ENCODE measurements around the gene AMZ2. TPM values are rescaled to one million over a fixed set of nuclear protein-coding genes. Genes with fewer than 3 reads are reported as not detected.
"Not testable (repeated sequence)": the region's sequence is repeated elsewhere in the genome, so short reads cannot be mapped to it uniquely, and the experiment has no call there.

The AMZ2 gene
- total and polyA plus RNA-seq, 2 of the 8 experiments (the other 6 are each of a cell fraction or from before 2014, with no cell fraction given), result 49.5 to 71.0 TPM

DNA sequence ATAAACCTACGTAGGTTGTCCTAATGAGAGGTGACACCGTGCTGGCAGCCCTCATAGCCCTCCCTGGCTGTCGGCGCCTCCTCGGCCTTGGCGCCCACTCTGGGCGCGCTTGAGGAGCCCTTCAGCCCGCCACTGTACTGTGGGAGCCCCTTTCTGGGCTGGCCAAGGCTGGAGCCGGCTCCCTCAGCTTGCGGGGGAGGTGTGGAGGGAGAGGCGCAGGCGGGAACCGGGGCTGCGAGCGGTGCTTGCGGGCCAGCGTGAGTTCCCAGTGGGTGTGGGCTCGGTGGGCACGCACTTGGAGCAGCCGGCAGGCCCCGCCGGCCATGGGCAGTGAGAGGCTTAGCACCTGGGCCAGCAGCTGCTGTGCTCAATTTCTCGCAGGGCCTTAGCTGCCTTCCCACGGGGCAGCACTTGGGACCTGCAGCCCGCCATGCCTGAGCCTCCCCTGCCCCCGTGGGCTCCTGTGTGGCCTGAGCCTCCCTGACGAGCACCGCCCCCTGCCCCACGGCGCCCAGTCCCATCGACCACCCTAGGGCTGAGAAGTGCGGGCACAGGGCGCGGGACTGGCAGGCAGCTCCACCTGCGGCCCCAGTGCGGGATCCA, 40.1 kb upstream of the AMZ2 start (continued):
- TF ChIP-seq, protein P1, sequence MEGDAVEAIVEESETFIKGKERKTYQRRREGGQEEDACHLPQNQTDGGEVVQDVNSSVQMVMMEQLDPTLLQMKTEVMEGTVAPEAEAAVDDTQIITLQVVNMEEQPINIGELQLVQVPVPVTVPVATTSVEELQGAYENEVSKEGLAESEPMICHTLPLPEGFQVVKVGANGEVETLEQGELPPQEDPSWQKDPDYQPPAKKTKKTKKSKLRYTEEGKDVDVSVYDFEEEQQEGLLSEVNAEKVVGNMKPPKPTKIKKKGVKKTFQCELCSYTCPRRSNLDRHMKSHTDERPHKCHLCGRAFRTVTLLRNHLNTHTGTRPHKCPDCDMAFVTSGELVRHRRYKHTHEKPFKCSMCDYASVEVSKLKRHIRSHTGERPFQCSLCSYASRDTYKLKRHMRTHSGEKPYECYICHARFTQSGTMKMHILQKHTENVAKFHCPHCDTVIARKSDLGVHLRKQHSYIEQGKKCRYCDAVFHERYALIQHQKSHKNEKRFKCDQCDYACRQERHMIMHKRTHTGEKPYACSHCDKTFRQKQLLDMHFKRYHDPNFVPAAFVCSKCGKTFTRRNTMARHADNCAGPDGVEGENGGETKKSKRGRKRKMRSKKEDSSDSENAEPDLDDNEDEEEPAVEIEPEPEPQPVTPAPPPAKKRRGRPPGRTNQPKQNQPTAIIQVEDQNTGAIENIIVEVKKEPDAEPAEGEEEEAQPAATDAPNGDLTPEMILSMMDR (IDR thresholded peaks at IDR 0.05; ENCODE audit: control extremely low read depth in 1 of 3, insufficient read depth in 1 of 3, low read depth in 1 of 3, low read length in 3 of 3), result no peak
- TF ChIP-seq HDAC6 (IDR thresholded peaks at IDR 0.05; ENCODE audit: low read depth, low read length) (no peak), BACH1 (IDR thresholded peaks at IDR 0.05; ENCODE audit: low read length) (no peak), SIRT6 (IDR thresholded peaks at IDR 0.05; ENCODE audit: low read length) (no peak), SP4 (IDR thresholded peaks at IDR 0.05; ENCODE audit: low read length) (no peak), EGR1 (IDR thresholded peaks at IDR 0.05; ENCODE audit: borderline replicate concordance, low read depth, low read length) (no peak), ZNF274 (IDR thresholded peaks at IDR 0.05; ENCODE audit: borderline replicate concordance, extremely low read depth, low read length) (no peak)
- TF ChIP-seq, protein P2, sequence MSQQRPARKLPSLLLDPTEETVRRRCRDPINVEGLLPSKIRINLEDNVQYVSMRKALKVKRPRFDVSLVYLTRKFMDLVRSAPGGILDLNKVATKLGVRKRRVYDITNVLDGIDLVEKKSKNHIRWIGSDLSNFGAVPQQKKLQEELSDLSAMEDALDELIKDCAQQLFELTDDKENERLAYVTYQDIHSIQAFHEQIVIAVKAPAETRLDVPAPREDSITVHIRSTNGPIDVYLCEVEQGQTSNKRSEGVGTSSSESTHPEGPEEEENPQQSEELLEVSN (IDR thresholded peaks at IDR 0.05), result no peak

DNA sequence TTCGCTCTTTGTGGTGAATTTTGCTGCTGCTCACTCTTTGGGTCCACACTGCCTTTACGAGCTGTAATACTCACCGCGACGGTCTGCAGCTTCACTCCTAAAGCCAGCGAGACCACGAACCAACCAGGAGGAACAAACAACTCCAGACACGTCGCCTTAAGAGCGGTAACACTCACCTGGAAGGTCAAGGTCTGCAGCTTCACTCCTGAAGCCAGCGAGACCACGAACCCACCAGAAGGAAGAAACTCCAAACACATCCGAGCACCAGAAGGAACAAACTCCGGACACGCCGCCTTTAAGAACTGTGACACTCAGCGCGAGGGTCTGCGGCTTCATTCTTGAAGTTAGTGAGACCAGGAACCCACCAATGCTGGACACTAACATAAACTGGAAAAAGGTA, 39.2 kb upstream of the AMZ2 start:
- FAIRE-seq; H3K4me1 ChIP-seq (replicated peaks in 1 of 4; ENCODE audit: control insufficient read depth in 3 of 4, insufficient read depth in 4 of 4, low read length in 3 of 4); H2AFZ ChIP-seq (ENCODE audit: low read length); H4K5ac ChIP-seq (ENCODE audit: insufficient read length, low read depth, low read length); H2BK15ac ChIP-seq (ENCODE audit: low read length); H3K9ac ChIP-seq (replicated peaks in 1 of 4; ENCODE audit: extremely low read depth in 1 of 4, low read depth in 3 of 4, low read length in 3 of 4); H2BK20ac ChIP-seq (ENCODE audit: low read length); H3K79me1 ChIP-seq (ENCODE audit: low read depth, low read length); H4K91ac ChIP-seq (replicated peaks; ENCODE audit: insufficient read length, low read length); POLR2A ChIA-PET (ENCODE audit: partially characterized antibody); H3K36me3 ChIP-seq (ENCODE audit: control insufficient read depth in 2 of 4, insufficient read depth in 4 of 4, low read length in 3 of 4); H3K27ac ChIP-seq (ENCODE audit: low read depth, low read length); H4K20me1 ChIP-seq (replicated peaks in 1 of 2; ENCODE audit: control insufficient read depth in 1 of 2, insufficient read depth in 2 of 2, low read length in 2 of 2); H3K4me3 ChIP-seq (ENCODE audit: extremely low read depth in 1 of 4, insufficient read depth in 2 of 4, low read depth in 3 of 4, low read length in 4 of 4); H3K9me3 ChIP-seq (ENCODE audit: insufficient read depth in 2 of 2, low read depth in 1 of 2, low read length in 1 of 2); H3K4ac ChIP-seq (replicated peaks; ENCODE audit: insufficient read length, low read depth, low read length); H3K56ac ChIP-seq (replicated peaks; ENCODE audit: insufficient read length, low read depth, low read length); H2BK120ac ChIP-seq (replicated peaks; ENCODE audit: low read depth, low read length); H2AK5ac ChIP-seq (ENCODE audit: low read depth, low read length); H2BK12ac ChIP-seq (ENCODE audit: low read depth, low read length); H3K23me2 ChIP-seq (ENCODE audit: low read depth, low read length); H4K8ac ChIP-seq (ENCODE audit: extremely low read depth, insufficient read depth, low read length); H3K14ac ChIP-seq (ENCODE audit: insufficient read length); H3K23ac ChIP-seq (ENCODE audit: insufficient read length); H3K4me2 ChIP-seq (ENCODE audit: insufficient read depth in 1 of 2, low read depth in 2 of 2, low read length in 2 of 2); H2BK5ac ChIP-seq (ENCODE audit: low read depth, low read length); H3K18ac ChIP-seq (ENCODE audit: extremely low read depth, low read length): not testable (repeated sequence)
- peaks cover 0 to 12% of the 10 kb centered on the region in 2 experiments; a peak in 2 of 4 replicates for H3K79me2 ChIP-seq (ENCODE audit: control insufficient read depth in 1 of 2, insufficient read depth in 2 of 2, low read length in 2 of 2)
- DNase-seq (ENCODE audit: low read depth in 1 of 2, low spot score in 2 of 2), result peak in 1 of 2 experiments; percentile 16
- peaks cover 3 to 13% (median 11%) of the 10 kb centered on the region in 4 experiments for H3K27me3 ChIP-seq (replicated peaks in 1 of 4; ENCODE audit: control insufficient read depth in 3 of 4, extremely low read depth in 1 of 4, insufficient read depth in 3 of 4, low read length in 3 of 4)
- CTCF ChIA-PET (ENCODE audit: partially characterized antibody), result interaction anchor here (0.8 to 1.4 kb wide), 3 partner anchors 36 to 246 kb away, joined by 3 to 4 read pairs (median 3); no protein-coding TSS in a partner anchor
- WGBS, 2 experiments (ENCODE audit: extremely low coverage in 1 of 2, insufficient coverage in 1 of 2, insufficient read length in 1 of 2, insufficient replicate concordance in 2 of 2, low coverage in 1 of 2, low lambda C conversion rate in 2 of 2, missing lambda C conversion rate in 1 of 2), result 98% methylated on average over 19 of the region's 19 CpGs; no CpG with 5 or more reads in 1 of the 2 experiments

Data from H1 (cell line).